Caco-2 (cell line): ENCODE results near the gene STAB1. TPM values are rescaled to one million over a fixed set of nuclear protein-coding genes. Genes with fewer than 3 reads are reported as not detected.

ENCODE experiments used
- BruUV-seq: library from RNA; stranded (reverse); fragments of 400-500 nt; replicated peaks from 2 replicates; lab custom pipeline; 2021; lab: Mats Ljungman, UMichigan
- CTCF ChIA-PET: fragments of 300-600 bp; sonication (Branson Sonifier 250); formaldehyde crosslinking; loops from one replicate; lab custom pipeline; 2022; ENCODE audit warnings: antibody characterized with exemption; lab: Charles Lee
- POLR2A ChIA-PET: fragments of 300-600 bp; sonication (Branson Sonifier 250); formaldehyde crosslinking; loops from one replicate; lab custom pipeline; 2022; ENCODE audit warnings: antibody characterized with exemption; lab: Charles Lee
- DNase-seq, 2 experiments: peaks; one replicate each; pipeline versions ENCODE4 v3.0.0 to v3.0.0-alpha.2; 2020 to 2022
- H3K27me3 ChIP-seq: replicated peaks from 2 replicates; pipeline ENCODE4 v1.6.0; 2011; ENCODE audit warnings: low read length; ENCODE audit not compliant: control insufficient read depth, insufficient read depth
- H3K36me3 ChIP-seq: 2 replicates; pipeline ENCODE4 v1.5.1; 2011; ENCODE audit warnings: low read length; ENCODE audit not compliant: control insufficient read depth, insufficient read depth
- H3K4me1 ChIP-seq: fragments of 250-450 bp; sonication (Bioruptor Pico); 2 replicates; pipeline ENCODE4 v1.5.1; 2020; ENCODE audit warnings: mild to moderate bottlenecking
- H3K4me3 ChIP-seq: 2 replicates; pipeline ENCODE4 v1.5.1; 2011; ENCODE audit warnings: low read depth, mild to moderate bottlenecking, control low read depth, low read length
- H3K9me3 ChIP-seq: fragments of 250-450 bp; sonication (Bioruptor Pico); 2 replicates; pipeline ENCODE4 v1.5.1; 2020; ENCODE audit warnings: mild to moderate bottlenecking, moderate library complexity
- H3K27ac Mint-ChIP-seq: one replicate; pipeline ENCODE4 v1.8.0; 2022; ENCODE audit warnings: mixed read lengths; ENCODE audit not compliant: unreplicated experiment
- H3K27me3 Mint-ChIP-seq: one replicate; pipeline ENCODE4 v1.8.0; 2022; ENCODE audit warnings: mixed read lengths; ENCODE audit not compliant: insufficient read depth, unreplicated experiment
- H3K36me3 Mint-ChIP-seq: one replicate; pipeline ENCODE4 v1.8.0; 2022; ENCODE audit warnings: mild to moderate bottlenecking, mixed read lengths; ENCODE audit not compliant: insufficient read depth, unreplicated experiment
- H3K4me1 Mint-ChIP-seq: one replicate; pipeline ENCODE4 v1.8.0; 2022; ENCODE audit warnings: low read depth, mixed read lengths; ENCODE audit not compliant: unreplicated experiment
- H3K4me3 Mint-ChIP-seq: one replicate; pipeline ENCODE4 v1.8.0; 2022; ENCODE audit warnings: mild to moderate bottlenecking, moderate library complexity, mixed read lengths; ENCODE audit not compliant: unreplicated experiment
- H3K9me3 Mint-ChIP-seq: one replicate; pipeline ENCODE4 v1.8.0; 2022; ENCODE audit warnings: mixed read lengths; ENCODE audit not compliant: unreplicated experiment
- CTCF ChIP-seq, 2 experiments: fragments of 200-600 bp in 1 of 2; IDR thresholded peaks; 1 replicate in 1 of 2; 2 replicates in 1 of 2; pipeline versions ENCODE4 v1.5.1 to v1.8.0; 2011 to 2022; ENCODE audit warnings: antibody characterized with exemption in 1 of 2, control low read depth in 1 of 2, inconsistent platforms in 1 of 2, low read depth in 1 of 2, low read length in 1 of 2, mild to moderate bottlenecking in 1 of 2, moderate library complexity in 1 of 2; ENCODE audit not compliant: insufficient read depth in 1 of 2, severe bottlenecking in 1 of 2, unreplicated experiment in 1 of 2
- intact Hi-C: fragments of 100-400 bp; cut with micrococcal nuclease; formaldehyde crosslinking; loops from one replicate; pipeline ENCODE4 v1.10.0; 2022; ENCODE audit not compliant: unreplicated experiment
- total RNA-seq: library from RNA; stranded (reverse); gene quantifications from 2 replicates; pipeline ENCODE4 v1.2.3, GENCODE V29; 2022

STAB1 gene
- total RNA-seq, 1 experiment from 2014 or later = 0.39 TPM

- peaks cover 25% of the 10 kb centered on the region for H3K4me1 Mint-ChIP-seq
- Histone ChIP-seq H3K4me1 (peaks cover 28% of the 10 kb centered on the region; the same call in 1 of the 2 replicates), H3K27me3 (no peaks in the 10 kb centered on the region), H3K9me3 (no peaks in the 10 kb centered on the region), H3K4me3 (peak within 1 kb of the TSS; percentile 95), H3K36me3 (peaks cover 1% of the 10 kb centered on the region)
- TF ChIP-seq CTCF (IDR thresholded peaks at IDR 0.05; ENCODE audit: insufficient read depth in 1 of 2, low read depth in 1 of 2, low read length in 1 of 2, severe bottlenecking in 1 of 2, unreplicated experiment in 1 of 2) = peak in 1 of 2 experiments; percentile 10
- BruUV-seq = no TSS peak
- no peaks in the 10 kb centered on the region for H3K9me3 Mint-ChIP-seq
- intact Hi-C loops = loop anchor here (10.0 kb wide), 3 partner anchors 79 to 511 kb away; partner anchors contain the start of genes GNL3, NISCH, PBRM1 and SFMBT1
- POLR2A ChIA-PET = no interaction called here
- DNase-seq = peak; percentile 65 to 88
- peaks cover 55% of the 10 kb centered on the region for H3K36me3 Mint-ChIP-seq
- CTCF ChIA-PET = no interaction called here
- peak within 1 kb of the TSS; percentile 89 for H3K4me3 Mint-ChIP-seq
- no peaks in the 10 kb centered on the region for H3K27me3 Mint-ChIP-seq
- peak within 1 kb of the TSS; percentile 77 for H3K27ac Mint-ChIP-seq
Observed at GRCh38 chr3:52533623-52534280, 38.6 kb downstream of the STAB1 start, which contains the start of gene NT5DC2. TSS of gene NT5DC2 (minus strand) at chr3:52533857. CDS start at chr3:52533737, 120 bp downstream.

- intact Hi-C loops = loop anchor here (10.0 kb wide), 3 partner anchors 80 to 510 kb away; partner anchors contain the start of genes GNL3, NISCH, PBRM1 and SFMBT1
- ChIA-PET POLR2A (interaction anchor here (0.6 kb wide), 1 partner anchor 81 kb away, joined by 11 read pairs; the partner anchor contains the start of gene TNNC1), CTCF (no interaction called here)
- Mint-ChIP-seq H3K4me1 (peaks cover 32% of the 10 kb centered on the region), H3K27me3 (no peaks in the 10 kb centered on the region), H3K4me3 (peak overlapping the region; percentile 89), H3K27ac (peak overlapping the region; percentile 77), H3K9me3 (no peaks in the 10 kb centered on the region), H3K36me3 (peaks cover 55% of the 10 kb centered on the region)
- Histone ChIP-seq H3K36me3 (no peaks in the 10 kb centered on the region), H3K9me3 (no peaks in the 10 kb centered on the region), H3K4me1 (peaks cover 28% of the 10 kb centered on the region; the same call in 1 of the 2 replicates), H3K4me3 (peak overlapping the region; percentile 71), H3K27me3 (no peaks in the 10 kb centered on the region)
- DNase-seq = peak; percentile 58 to 70
- BruUV-seq = no TSS peak
- no peak for TF ChIP-seq CTCF (IDR thresholded peaks at IDR 0.05; ENCODE audit: insufficient read depth in 1 of 2, low read depth in 1 of 2, low read length in 1 of 2, severe bottlenecking in 1 of 2, unreplicated experiment in 1 of 2)
Observed at GRCh38 chr3:52534281-52535183, 39.4 kb downstream of the STAB1 start.
